AG10803 (cell line): ENCODE measurements around the gene C16orf92.
"Not testable (repeated sequence)": the region's sequence is repeated elsewhere in the genome, so short reads cannot be mapped to it uniquely, and the experiment has no call there.

Source experiments
- DNase-seq: peaks from one replicate; pipeline ENCODE4 v3.0.0; 2010; ENCODE audit warnings: low read depth
- H3K4me3 ChIP-seq: 2 replicates; pipeline ENCODE4 v1.5.1; 2011; ENCODE audit warnings: mild to moderate bottlenecking, low read length, control low read depth
- TF ChIP-seq, protein P1 (sequence below): conservative IDR thresholded peaks from 2 replicates; pipeline ENCODE4 v1.5.1; 2011; ENCODE audit warnings: mild to moderate bottlenecking, low read length, control low read depth, inconsistent platforms

C16orf92 gene

DNA sequence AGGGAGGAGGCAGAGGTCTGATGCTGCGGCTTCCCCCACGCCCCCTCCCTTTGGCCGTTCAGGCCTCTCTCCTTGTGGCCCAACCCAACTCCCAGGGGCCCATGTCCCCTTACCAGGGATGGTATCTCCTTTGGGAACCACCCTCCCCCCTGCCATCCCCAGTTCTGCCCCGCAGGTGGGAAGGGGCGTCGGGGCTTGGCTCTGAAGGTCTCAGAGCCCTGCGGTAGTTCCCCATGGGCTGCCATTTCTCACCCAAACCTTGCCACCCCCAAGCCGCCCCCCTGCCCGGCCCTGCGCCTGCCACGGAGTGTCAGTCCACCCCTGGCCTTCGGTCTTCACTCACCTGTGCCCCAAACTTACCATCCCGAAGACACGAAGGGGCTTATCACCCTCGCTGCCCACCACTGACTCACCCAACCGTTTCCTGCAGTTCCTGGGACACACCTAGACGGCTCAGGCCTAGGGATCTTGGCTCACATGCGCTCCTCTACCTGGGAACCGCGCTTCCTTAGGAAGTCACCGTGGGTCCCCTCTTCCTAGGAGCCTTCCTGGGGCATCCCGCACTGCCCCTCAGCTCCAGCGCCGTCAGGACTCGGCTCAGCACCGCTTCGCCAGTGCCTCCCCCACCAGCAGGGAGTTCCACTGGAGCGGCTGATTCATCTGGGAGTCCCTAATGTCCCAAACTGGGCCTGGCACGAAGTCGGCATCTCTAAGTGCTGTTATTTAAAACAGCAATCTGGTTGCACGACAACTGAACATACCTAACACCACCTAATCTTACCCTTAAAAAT is 11.1 kb upstream of the C16orf92 start:
- TF ChIP-seq, protein P1, sequence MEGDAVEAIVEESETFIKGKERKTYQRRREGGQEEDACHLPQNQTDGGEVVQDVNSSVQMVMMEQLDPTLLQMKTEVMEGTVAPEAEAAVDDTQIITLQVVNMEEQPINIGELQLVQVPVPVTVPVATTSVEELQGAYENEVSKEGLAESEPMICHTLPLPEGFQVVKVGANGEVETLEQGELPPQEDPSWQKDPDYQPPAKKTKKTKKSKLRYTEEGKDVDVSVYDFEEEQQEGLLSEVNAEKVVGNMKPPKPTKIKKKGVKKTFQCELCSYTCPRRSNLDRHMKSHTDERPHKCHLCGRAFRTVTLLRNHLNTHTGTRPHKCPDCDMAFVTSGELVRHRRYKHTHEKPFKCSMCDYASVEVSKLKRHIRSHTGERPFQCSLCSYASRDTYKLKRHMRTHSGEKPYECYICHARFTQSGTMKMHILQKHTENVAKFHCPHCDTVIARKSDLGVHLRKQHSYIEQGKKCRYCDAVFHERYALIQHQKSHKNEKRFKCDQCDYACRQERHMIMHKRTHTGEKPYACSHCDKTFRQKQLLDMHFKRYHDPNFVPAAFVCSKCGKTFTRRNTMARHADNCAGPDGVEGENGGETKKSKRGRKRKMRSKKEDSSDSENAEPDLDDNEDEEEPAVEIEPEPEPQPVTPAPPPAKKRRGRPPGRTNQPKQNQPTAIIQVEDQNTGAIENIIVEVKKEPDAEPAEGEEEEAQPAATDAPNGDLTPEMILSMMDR = no peak
- no peak for DNase-seq
- H3K4me3 ChIP-seq = no peak overlapping the region

DNA sequence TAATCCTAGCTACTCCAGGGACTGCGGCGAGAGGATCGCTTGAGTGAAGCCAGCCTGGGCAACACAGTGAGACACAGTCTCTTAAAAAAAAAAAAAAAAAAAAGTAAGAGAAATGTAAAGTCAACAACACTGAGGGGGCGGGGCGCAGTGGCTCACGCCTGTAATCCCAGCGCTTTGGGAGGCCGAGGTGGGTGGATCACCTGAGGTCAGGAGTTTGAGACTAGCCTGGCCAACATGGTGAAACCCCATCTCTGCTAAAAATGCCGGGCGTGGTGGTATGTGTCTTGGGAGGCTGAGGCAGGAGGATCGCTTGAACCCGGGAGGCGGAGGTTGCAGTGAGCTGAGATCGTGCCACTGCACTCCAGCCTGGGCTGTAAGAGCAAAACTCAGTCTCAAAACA is 10.4 kb upstream of the C16orf92 start:
- DNase-seq, H3K4me3 ChIP-seq: not testable (repeated sequence)

DNA sequence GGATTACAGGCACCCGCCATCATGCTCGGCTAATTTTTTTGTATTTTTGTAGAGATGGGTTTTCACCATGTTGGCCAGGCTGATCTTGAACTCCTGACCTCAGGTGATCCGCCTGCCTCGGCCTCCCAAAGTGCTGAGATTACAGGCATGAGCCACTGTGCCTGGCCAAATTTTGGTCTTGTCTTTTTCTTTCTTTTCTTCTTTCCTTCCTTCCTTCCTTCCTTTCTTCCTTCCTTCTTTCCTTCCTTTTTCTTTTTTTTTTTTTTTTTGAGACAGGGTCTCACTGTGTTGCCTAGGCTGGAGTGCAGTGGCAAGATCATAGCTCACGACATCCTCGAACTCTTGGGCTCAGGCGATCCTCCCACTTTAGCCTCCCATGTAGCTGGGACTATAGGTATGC is 7.5 kb upstream of the C16orf92 start:
- DNase-seq, H3K4me3 ChIP-seq: not testable (repeated sequence)

DNA sequence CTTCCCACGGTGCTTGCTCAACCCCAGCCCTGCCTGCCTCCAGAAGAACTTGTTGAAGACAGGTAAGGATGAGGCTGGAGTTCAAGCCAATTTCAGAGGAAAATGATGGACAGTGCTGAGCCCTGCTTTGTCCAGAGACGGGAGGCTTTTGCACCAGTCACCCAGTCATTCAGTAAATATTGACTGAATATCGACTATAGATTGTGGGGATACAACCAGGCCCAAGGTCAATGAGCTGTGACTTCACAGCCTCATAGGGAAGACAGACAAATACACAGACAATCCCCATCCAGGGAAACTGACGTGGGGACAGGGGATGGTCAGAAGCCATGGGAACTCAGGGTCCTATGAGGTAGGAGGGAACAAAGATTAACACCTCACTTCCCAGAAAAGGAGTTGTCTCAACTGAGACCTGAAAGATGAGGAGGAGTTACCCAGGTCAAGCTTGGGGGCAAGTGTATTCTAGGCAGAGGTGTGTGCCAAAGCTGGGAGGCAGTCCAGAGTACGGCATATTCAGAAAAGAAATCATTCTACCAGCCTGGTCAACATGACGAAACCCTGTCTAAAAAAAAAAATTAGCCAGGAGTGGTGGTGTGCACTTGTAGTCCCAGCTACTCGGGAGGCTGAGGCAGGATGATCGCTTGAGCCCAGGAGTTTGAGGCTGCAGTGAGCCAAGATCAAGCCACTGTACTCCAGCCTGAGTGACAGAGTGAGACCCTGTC is 6.3 kb upstream of the C16orf92 start:
- DNase-seq = no peak
- H3K4me3 ChIP-seq = no peak overlapping the region
- TF ChIP-seq, protein P1 = no peak

DNA sequence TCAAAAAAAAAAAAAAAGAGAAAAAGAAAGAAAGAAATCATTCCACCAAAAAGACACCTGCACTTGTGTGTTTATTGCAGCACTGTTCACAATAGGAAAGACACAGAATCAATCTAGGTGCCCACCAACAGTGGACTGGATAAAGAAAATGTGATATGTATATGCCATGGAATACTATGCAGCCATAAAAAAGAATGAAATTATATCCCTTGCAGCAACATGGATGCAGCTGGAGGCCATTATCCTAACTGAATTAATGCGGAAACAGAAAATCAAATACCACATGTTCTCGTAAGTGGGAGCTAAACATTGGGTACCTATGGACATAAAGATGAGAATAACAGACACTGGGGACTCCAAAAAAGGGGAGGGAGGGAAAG is 5.7 kb upstream of the C16orf92 start:
- DNase-seq = no peak
- no peak overlapping the region for H3K4me3 ChIP-seq
- TF ChIP-seq, protein P1 = no peak

DNA sequence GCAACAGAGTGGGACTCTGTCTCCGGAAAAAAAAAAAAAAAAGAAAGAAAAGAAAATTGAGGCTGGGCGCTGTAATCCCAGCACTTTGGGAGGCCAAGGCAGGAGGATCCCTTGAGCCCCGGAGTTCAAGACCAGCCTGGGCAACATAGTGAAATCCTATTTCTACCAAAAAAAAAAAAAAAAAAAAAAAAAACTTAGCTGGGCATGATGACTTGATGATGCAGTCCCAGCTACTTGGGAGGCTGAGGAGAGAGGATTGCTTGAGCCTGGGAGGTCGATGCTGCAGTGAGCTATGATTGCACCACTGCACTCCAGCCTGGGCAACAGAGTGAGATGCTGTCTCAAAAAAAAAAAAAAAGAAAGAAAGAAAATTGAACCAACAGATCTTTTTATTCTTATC is 5.1 kb upstream of the C16orf92 start:
- DNase-seq, H3K4me3 ChIP-seq: not testable (repeated sequence)

DNA sequence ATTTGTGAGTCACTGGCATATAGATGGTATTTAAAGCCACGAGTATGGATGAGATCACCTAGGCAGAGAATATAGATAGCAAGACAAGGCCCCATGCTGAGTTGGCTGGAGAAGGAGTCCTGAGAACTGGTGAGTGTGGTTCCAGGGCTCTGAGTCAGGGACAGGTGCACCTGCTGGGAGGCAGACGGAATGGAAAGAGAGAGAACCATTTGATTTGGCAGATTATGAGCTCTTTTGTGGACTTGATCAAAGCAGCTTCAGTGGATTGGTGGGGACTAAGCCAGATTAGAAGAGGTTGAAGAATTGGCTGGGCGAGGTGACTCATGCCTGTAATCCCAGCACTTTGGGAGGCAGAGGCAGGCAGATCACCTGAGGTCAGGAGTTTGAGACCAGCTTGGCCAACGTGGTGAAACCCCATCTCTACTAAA is 4.3 kb upstream of the C16orf92 start:
- no peak for DNase-seq
- no peak overlapping the region for H3K4me3 ChIP-seq
- TF ChIP-seq, protein P1 = no peak

DNA sequence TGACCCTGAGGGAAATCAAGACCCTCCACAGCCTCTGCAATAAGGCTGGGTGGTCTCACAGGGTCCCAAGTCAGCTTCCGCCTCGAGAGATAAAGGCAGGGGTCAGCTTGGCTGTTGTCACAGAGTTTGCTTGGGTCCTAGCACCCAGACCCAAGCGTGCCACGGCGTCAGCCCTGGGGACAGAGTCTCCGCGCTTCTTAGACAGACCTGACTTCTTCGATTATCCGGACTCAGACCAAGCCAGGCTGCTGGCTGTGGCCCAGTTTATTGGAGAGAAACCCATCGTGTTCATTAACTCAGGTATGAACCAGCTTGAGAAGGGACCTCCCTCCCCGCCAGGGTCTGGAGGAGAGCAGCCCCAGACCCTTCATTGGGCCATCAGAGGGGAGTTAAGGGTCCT is 588 bp downstream of the C16orf92 start:
- TF ChIP-seq, protein P1 = no peak
- DNase-seq = no peak
- H3K4me3 ChIP-seq = no peak overlapping the region
